Right hindlimb (tissue), 1 donor: ENCODE measurements around the gene CCDC57.
"Not testable (repeated sequence)": the region's sequence is repeated elsewhere in the genome, so short reads cannot be mapped to it uniquely, and the experiment has no call there.

ENCODE experiments used
- DNase-seq: peaks from one replicate; pipeline ENCODE4 v3.0.0-alpha.2; 2018

CCDC57 gene

DNA sequence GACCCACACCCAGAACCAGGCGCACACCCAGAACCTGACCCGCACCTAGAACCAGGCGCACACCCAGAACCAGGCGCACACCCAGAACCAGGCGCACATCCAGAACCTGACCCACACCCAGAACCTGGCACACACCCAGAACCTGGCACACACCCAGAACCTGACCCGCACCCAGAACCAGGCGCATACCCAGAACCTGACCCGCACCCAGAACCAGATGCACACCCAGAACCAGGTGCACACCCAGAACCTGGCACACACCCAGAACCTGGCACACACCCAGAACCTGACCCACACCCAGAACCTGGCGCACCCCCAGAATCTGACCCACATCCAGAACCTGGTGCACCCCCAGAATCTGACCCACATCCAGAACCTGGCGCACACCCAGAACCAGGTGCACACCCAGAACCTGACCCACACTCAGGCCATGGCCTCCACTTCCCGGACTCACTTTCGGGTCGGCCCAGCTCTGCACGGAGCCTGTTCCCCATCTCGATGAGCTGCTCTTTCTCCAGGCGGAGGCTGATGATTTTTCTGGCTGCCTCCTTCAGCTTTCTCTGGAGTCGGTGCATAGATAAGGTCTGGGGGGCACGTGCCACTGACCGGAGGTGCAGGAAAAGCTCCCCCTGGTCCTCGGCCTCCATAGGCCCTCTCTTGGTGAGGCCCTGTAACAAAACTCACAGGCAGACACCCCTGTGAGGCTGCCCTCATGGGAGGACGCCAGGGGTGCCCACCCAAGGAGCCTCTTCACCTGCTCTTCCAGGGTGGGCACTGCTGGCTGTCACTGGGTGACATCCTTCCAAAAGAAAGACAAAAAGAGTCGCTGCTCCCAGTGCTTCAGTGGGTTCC lies 61.3 kb downstream of the CCDC57 start:
- DNase-seq: no peak

DNA sequence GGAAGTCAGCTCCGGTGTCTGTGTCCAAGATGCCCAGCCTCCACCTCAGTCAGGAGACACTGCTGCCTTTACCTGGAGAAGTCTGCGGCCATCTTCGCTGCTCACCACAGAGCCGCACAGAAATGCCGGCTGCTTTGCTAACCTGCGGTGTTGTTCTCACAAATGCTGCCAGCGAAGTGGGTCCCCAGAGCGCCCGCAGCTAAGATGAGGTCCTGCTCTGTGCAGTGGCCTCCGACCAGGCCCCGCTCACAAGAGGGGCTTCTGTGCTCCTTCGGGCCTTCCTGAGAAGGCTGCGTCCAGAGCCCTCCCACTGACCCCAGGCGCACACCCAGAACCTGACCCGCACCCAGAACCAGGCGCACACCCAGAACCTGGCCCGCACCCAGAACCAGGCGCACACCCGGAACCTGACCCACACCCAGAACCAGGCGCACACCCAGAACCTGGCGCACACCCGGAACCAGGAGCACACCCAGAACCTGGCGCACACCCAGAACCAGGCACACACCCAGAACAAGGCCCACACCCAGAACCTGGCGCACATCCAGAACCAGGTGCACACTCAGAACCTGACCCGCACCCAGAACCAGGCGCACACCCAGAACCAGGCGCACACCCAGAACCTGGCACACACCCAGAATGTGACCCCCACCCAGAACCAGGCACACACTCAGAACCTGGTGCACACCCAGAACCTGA lies 63.1 kb downstream of the CCDC57 start:
- no peak for DNase-seq

DNA sequence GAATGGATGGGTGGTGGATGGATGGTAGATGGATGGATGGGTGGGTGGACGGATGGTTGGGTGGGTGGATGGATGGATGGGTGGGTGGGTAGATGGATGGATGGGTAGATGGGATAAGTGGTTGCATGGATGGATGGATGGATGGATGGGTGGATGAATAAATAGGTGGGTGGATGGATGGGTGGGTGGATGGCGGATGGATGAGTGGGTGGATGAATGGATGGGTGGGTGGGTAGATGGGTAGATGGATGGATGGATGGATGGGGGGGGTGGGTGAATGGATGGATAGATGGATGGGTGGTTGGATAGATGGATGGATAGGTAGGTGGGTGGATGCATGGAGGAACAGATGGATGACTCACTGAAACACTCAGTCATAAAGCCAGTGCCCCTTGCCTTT lies 63.6 kb downstream of the CCDC57 start:
- no peak for DNase-seq

DNA sequence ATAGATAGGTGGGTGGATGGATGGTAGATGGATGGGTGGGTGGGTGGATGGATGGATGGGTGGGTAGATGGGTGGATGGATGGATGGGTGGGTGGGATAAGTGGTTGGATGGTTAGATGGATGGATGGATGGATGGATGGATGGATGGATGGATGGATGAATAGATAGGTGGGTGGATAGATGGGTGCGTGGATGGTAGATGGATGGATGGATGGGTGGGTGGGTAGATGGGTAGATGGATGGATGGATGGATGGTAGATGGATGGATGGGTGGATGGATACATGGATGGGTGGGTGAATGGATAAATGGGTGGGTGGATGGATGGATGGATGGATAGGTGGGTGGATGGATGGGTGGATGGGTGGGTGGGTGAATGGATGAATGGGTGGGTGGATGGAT lies 64.6 kb downstream of the CCDC57 start:
- DNase-seq: no peak

DNA sequence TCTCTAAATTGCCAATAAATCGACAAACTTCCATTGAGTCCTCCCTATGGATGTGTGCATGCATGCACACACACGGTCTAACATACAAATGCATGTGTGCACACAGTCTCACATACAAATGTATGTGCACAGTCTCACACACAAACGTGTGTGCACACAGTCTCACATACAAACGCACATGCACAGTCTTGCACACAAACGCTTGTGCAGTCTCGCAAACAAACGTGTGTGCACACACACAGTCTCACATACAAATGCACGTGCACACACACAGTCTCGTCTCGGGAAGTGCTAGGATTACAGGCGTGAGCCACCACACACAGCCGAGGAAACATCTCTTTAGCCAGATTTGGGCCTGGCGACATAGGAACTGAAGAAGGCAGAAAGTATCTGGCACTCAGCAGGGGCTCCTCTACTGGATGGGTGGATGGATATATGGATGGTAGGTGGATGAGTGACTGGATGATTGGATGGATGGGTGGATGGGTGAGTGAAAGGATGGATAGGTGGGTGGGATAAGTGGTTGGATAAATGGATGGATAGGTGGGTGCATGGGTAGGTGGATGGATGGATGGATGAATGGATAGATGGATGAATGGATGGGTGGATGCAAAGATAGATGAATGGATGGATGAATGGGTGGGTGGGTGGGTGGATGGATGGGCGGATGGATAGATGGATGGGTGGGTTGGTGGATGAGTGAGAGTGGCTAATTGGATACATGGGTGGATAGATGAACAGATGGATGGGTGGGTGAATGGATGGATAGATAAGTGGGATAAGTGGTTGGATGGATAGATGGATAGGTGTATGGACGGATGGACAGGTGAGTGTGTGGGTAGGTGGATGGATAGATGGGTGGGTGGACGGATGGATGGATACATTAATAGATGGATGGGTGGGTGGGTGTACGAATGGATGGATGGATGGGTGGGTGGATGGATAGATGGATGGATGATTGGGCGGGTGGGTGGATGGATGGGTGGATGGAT lies 65.7 kb downstream of the CCDC57 start:
- no peak for DNase-seq

DNA sequence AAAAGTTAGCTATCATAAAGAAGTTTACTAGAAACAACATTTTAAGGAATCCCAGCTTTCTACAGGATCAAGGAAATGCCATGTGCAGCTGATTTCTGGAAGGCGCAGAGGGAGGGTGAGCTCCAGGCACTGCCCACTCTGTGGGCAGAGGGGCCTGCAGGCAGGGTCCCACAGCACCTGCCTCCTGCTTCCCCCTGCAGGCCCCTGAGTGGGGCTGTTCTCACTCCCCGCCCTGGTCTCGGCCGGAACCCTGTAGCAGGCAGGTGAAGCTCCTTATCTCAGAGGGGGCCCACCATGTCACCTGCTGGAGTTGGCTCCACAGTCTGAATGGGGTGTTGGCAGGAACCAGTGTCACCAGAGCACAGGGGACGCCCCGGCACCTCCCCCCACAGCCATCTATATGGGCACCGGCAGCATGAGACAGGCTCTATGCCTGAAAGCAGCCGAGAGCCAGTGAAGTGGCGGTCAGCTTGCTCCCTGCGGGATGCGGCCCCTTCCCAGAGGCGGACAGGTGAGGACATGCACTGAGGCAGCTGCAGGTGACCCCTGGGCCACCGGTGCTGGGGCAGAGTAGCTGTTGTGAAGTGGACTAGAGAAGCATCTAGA lies 67.0 kb downstream of the CCDC57 start:
- no peak for DNase-seq

DNA sequence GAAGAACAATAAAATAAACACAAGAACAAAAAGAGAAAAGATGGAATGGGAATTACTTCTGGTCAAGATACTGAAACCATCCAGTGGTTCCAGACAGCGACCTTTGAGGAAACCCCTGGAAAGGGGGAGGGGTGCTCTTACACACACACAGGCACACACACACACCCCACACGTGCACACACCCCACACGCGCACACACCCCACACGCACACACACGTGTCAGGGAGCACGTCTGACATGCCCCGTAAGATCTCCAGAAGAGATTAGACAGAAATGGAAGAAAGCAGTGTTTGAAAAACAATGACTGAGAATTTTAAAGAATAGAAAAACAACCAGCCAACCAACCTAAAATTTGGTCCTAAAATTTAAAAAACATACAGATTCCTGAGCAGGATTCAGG lies 69.3 kb downstream of the CCDC57 start:
- no peak for DNase-seq

DNA sequence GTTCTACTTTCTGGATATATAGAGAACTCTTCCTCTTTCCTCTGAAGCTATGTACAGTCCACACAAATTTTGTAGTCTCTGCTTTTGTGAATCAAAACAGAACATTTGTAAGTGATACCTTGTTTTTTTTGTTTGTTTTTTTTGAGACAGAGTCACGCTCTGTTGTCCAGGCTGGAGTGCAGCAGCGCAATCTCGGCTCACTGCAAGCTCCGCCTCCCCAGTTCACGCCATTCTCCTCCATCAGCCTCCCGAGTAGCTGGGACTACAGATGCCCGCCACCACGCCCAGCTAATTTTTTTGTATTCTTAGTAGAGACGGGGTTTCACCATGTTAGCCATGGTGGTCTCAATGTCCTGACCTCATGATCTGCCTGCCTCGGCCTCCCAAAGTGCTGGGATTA lies 72.7 kb downstream of the CCDC57 start:
- not testable (repeated sequence) for DNase-seq

DNA sequence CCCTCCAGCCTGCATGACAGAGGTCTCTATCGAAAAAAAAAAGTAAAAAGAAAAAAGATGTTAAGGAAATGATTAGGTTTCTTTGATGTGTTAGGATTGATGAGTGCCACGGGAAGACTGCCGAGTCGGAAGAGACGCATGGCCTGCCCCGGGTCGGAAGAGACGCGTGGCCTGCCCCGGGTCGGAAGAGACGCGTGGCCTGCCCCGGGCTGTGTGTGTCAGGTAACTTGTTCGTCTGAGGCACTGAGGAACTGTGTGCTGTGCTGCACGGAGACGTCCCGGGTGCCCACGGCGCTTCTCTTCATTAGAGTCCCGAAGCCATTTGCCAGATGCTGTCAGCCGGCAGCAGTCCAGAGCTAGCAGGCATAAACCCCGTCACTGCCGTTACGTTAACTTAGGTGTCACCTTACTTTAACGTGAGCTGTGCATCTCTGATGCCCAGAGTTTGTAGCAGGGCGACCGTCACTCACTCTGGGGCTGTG lies 74.1 kb downstream of the CCDC57 start:
- no peak for DNase-seq

DNA sequence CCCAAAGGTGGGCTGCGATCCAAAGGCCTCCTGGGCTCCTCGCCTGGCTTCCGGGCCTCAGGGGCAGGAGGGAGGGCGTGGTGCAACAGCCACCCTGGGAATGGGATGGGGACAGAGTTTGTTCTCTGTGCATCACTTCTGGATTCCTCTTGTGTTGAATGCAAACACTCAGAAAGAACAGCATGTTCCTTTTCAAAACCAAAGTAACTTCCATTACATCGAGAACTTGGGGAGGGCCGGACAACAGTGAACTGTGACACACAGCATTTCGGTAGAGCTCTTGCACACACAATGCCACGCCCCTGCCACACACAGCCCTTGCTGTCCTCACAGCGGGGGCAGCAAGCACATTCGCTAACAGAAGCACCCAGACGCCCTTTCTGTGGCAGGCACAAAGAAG lies 78.5 kb downstream of the CCDC57 start:
- no peak for DNase-seq

DNA sequence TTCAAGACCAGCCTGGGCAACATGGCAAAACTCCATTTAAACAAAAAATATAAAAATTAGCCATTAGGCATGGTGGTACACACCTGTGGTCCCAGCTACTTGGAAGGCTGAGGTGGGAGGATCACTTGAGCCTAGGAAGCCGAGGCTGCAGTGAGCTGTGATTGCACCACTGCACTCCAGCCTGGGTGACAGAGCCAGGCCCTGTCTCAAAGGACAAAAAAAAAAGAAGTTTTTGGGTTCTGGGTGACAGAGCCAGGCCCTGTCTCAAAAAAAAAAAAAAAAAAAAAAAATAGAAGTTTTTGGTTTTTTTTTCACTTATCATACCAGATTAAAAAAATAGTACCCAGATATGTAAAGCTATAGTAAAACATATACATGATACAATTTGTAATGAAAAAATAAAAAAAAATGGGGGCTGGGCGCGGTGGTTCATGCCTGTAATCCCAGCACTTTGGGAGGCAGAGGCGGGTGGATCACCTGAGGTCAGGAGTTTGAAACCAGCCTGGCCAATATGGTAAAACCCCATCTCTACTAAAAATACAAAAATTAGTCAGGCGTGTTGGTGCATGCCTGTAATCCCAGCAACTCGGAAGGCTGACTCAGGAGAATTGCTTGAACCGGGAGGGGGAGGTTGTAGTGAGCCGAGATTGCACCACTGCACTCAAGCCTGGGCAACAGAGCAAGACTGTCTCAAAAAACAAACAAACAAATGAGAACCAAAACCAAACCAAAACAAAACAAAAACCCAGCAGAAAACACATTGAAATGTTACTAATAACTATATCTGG lies 79.3 kb downstream of the CCDC57 start:
- not testable (repeated sequence) for DNase-seq

DNA sequence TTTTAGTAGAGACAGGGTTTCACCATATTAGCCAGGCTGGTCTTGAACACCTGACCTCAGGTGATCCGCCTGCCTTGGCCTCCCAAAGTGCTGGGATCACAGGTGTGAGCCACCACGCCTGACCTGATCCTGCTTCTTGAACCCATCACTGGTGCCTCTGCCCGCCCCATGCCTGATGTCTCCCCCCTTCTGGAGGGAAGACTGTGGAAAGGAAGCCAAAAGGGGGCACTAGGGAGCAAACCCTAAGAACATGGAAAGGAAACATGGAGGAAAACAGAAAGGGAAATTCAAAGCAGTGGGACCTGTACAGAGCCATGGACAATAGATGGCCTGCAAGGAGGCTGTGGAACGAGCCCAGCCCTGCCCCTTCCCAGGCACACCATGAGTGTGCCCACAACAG lies 83.5 kb downstream of the CCDC57 start:
- no peak for DNase-seq

DNA sequence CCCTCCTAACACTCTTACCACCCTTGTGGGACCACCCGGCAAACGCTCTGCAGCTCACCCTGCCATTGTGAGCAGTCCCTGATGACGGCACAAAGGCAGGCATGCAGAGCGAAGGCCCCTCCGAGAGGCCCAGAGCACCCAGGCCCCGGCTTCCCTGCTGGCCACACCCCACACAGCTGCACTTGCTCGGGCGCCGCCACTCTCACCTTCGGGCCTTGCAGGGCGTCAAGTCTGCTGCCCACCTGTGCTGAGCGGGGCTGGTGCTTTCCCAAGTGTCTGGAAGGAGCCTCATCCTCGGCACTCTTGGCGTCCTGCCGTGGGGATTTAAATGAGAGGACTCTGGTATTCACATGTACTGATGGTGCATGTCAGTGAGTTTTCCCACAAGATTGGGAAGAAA lies 84.4 kb downstream of the CCDC57 start:
- DNase-seq: no peak

DNA sequence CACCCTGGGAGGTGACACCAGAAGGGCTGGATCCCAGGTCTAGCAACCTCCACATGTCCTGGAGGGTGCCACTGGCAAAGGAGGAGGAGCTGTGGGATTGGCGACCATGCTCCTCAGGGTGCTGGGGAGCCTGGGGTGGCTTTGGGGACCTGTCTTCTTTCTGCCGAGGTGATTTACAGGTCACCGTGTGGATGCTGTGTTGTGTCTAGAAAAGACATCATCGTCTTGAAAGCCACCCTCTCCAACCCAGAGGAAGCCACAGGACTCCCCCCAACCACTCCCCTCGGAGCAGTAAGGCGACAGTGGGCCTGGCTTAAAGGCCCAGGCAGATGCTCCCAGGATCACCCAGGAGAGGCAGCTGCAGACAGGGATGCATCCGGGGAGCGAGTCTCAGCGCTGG lies 84.9 kb downstream of the CCDC57 start:
- no peak for DNase-seq

DNA sequence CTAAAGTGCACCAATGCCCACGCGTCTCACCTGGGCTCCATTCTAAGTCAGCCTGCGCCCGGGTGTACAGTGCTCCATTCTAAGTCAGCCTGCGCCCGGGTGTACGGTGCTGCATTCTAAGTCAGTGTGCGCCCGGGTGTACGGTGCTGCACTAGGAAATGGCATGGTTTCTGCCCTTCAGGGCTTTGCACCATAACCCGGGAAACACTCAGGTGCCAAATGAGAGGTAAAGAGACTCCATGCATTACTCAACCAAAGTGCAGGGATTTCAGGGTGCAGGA lies 85.4 kb downstream of the CCDC57 start:
- DNase-seq: no peak

DNA sequence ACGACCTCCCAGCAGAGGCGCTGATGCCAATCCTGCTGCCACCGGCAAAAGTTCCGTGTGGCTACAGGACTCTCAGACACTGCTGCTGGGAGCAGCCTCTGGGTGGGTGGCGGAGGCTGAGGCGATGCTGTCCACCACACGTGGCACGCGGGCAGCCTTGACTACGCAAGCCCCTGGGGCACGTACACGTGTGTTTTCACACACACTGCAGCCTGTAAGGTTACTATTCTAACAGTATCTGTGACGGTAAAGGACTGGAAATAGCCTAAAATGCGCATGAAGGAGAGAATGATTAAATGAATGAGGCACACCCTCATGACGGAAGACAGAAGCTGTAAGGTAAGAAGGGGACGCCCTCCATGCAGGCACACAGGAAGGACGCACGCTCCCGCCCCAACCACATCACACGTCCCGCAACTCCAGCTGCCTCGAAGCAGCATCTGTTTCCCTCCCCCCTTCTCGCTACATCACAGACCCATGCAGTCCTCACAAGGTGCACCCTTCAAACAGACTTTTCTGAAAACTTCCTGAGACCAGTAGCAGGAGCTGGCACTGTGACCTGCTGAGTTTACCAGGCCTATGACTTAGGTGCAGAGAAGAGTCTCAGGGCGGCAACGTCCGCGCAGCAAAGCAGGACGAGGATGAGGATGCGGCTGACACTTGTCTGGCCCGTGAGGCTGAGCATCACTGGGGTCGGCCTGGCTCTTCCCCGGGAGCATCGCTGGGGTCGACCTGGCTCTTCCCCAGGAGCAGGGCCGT lies 85.9 kb downstream of the CCDC57 start:
- no peak for DNase-seq

DNA sequence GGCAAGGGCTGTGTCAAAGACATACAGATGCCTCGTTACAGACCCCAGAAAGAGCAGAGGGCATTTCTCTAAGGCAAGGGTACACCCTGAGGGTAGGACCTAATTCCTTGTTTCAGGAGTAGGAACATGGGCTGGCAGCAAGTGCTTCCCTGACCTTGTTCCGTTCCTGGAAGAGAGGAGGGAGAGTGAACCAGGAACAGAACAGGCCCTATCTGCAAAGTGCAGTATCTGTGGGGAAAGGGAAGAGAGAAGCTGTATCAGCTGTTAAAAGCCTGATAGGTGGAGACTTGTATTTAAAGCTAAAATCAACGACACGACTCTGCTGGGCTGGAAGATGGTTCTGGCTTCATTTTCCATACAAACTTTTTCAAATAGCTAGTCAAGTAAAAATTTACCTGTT lies 88.5 kb downstream of the CCDC57 start:
- DNase-seq: no peak

DNA sequence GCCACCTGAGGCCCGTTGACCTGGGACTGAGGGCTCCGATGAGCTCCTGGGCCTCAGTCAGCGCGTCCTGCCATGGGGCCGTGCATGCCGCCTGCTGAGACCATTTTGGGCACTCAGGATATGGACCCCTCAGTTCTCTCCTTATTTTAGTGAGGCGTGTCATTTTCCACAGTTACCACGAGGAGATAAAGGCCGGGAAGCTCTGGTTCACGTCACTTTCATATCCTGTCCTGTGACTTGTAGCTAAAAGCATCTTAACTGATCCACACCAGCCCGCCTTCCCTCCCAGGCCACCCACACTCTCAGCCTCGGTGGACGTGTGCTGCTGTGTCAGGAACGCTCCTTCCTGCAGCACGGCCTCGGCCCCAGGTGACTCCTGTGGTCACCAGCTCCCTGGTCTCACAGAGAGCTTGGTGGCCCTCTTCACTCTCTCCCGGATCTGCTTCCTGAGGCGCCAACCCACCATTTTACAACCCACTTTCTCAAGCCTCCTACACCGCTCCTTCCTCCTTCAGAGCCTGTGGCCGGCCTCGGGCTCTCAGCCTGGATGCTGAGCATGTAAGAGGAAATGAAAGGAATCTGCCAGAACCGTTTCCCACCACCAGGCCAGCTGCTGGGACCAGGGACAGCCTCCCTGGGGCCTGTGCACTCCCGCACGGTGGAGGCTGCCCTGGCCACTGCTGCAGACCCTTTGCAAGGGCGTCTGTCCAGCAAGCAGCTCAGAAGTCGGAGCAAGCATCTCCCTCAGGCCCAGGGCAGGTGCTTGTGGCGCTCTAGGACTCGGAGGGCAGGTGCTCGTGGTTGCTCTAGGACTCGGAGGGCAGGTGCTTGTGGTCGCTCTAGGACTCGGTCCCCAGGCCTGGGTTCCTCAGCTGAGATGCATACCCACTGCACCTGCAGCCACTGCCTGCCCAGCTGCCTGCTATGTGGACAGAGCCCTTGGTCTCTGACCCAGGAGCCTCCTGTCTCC lies 90.7 kb downstream of the CCDC57 start:
- no peak for DNase-seq

DNA sequence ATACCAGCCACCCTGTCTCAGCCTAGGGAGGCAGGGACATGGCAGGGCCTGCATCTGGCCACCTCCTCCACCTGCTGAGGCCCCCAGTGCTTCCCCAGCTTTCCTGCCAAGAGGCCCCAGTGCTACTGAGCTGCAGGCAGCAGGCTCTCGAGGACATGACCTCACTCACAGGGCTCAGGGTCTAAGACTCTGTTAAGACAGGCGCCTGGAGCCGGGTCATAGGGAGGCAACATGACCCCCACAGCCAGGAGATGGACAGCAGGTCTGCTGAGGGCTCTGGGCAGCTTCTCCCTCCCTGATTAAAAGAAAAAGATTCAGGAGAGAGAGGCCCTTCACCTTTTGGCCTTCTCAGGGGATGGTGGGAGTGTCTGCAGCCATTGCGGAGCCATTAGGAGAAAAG lies 91.4 kb downstream of the CCDC57 start:
- DNase-seq: no peak

DNA sequence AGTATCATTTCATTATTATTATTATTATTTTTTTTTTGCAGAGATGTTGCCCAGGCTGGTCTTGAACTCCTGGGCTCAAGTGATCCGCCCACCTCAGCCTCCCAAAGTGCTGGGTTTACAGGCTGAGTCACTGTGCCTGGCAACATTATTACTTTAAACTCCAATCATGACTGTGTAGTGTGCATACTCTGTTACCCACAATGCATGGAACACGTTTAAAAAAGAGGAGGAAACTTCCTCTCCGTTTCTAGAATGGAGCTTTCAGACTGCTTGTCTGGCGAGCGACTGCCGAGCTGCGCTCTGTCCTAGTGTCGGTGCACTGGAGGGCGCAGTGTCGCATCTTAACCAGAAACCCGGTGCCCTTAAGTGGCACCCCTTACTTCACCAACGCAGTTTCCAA lies 92.5 kb downstream of the CCDC57 start:
- DNase-seq: no peak
